Adrenal gland (tissue), 5 donors: ENCODE results near the gene PTPA.

Experiments
- CTCF ChIP-seq, 6 experiments: fragments of 450-650 bp in 4 of 6; fragments of 200-600 bp in 2 of 6; sonication (generic) in 1 of 6; IDR thresholded peaks; 1 replicate in 5 of 6; 2 replicates in 1 of 6; pipeline versions ENCODE4 v1.5.1 to v1.8.0; 2016 to 2021; ENCODE audit warnings: antibody characterized with exemption in 6 of 6, mild to moderate bottlenecking in 2 of 6, moderate library complexity in 1 of 6
- POLR2A ChIP-seq, 2 donors: fragments of 450-650 bp; IDR thresholded peaks; one replicate each; pipeline ENCODE4 v1.6.1; 2017; ENCODE audit warnings: antibody characterized with exemption in 2 of 2, mild to moderate bottlenecking in 2 of 2, moderate library complexity in 1 of 2
- donor health status: DM: no; HTN: no; CAD: no.

GRCh38 chr9:129173296-129174101 lies 62.3 kb downstream of the PTPA start:
- TF ChIP-seq CTCF (IDR thresholded peaks at IDR 0.05): no peak
- no peak for TF ChIP-seq POLR2A (IDR thresholded peaks at IDR 0.05)
